Ovary (tissue), 9 donors: ENCODE data around the gene PFKP. TPM values are rescaled to one million over a fixed set of nuclear protein-coding genes. Genes with fewer than 3 reads are reported as not detected.

Experiments used
- DNase-seq, 5 donors: peaks; one replicate each; pipeline ENCODE4 v3.0.0-alpha.2; 2019 to 2020
- H3K27ac ChIP-seq, 2 donors: fragments of 200-600 bp; one replicate each; pipeline versions ENCODE4 v1.5.1 to v1.8.0; 2019 to 2022
- H3K27me3 ChIP-seq: fragments of 200-600 bp; one replicate; pipeline ENCODE4 v1.8.0; 2022
- H3K36me3 ChIP-seq: fragments of 200-600 bp; sonication (generic); one replicate; pipeline ENCODE4 v1.5.1; 2019
- H3K4me1 ChIP-seq: one replicate; pipeline ENCODE4 v1.8.1; 2013; ENCODE audit warnings: mild to moderate bottlenecking, moderate library complexity; ENCODE audit not compliant: insufficient read depth
- H3K4me3 ChIP-seq: fragments of 200-600 bp; sonication (generic); one replicate; pipeline ENCODE4 v1.5.1; 2017
- H3K9me3 ChIP-seq, 2 donors: fragments of 200-600 bp in 1 of 2; sonication (generic) in 1 of 2; one replicate each; pipeline versions ENCODE4 v1.5.1 to v1.8.1; 2013 to 2019; ENCODE audit warnings: mild to moderate bottlenecking in 1 of 2, moderate library complexity in 1 of 2
- EP300 ChIP-seq: sonication (generic); formaldehyde crosslinking; IDR thresholded peaks from one replicate; pipeline ENCODE4 v1.6.1; 2017; ENCODE audit warnings: antibody characterized with exemption
- POLR2A ChIP-seq: fragments of 450-650 bp; IDR thresholded peaks from one replicate; pipeline ENCODE4 v1.6.1; 2017; ENCODE audit warnings: antibody characterized with exemption, mild to moderate bottlenecking, moderate library complexity
- WGBS, 3 donors: extraction: QIAGEN DNeasy Blood & Tissue Kit in 1 of 3; methylation state at CpG; one replicate each; pipeline versions ENCODE4 v1.1.5 to v1.1.7; 2013 to 2017; 5-methylcytosine and 5-hydroxymethylcytosine counted together
- intact Hi-C, 4 donors: fragments of 100-400 bp; cut with DNase I; formaldehyde crosslinking; loops; one replicate each; pipeline versions ENCODE4 v1.11.0 to v1.15.1; 2022 to 2023
- polyA plus RNA-seq, 2 donors: library from polyadenylated mRNA; stranded (reverse); fragments of 200-250 nt in 1 of 2; fragments of 350-450 nt in 1 of 2; fragmentation: Illumina TruSeq in 1 of 2; extraction: RNeasy Lipid Tissue Mini Kit (QIAGEN cat#74804) in 1 of 2; gene quantifications; one replicate each; pipeline ENCODE4 v1.2.3, GENCODE V29; 2013 to 2014
- total RNA-seq, 7 donors: library from RNA; depleted of rRNA in 2 of 7; stranded (reverse); fragments of >200 nt in 2 of 7; fragmentation: NEBNext Ultra II Directional in 3 of 7; extraction: Animal tissue kit (Norgen Biotek cat#: 25700) in 3 of 7; gene quantifications; one replicate each; pipeline versions ENCODE4 v1.1.0 to v1.2.4, GENCODE V29; 2016 to 2023
- TF ChIP-seq, protein P1 (sequence below), 3 donors: fragments of 450-650 bp in 2 of 3; fragments of 200-600 bp in 1 of 3; IDR thresholded peaks; one replicate each; pipeline versions ENCODE4 v1.5.1 to v1.8.0; 2016 to 2022; ENCODE audit warnings: antibody characterized with exemption in 3 of 3, mild to moderate bottlenecking in 1 of 3
- donor health status: DM: no; HTN: no; CAD: no; lungs with moderate emphysema.
- donor health status: DM: no; HTN: no; CAD: no.
- donor health status: Bipolar disorder and iron deficiency.
- donor health status: DM: yes; HTN: yes; CAD: no.
- donor health status: DM: no; HTN: no; CAD: no.
- donor health status: DM: yes; HTN: yes; CAD: no.

The PFKP gene
- total and polyA plus RNA-seq, 9 donors = 12.4 to 74.9 (median 23.1) TPM

DNA sequence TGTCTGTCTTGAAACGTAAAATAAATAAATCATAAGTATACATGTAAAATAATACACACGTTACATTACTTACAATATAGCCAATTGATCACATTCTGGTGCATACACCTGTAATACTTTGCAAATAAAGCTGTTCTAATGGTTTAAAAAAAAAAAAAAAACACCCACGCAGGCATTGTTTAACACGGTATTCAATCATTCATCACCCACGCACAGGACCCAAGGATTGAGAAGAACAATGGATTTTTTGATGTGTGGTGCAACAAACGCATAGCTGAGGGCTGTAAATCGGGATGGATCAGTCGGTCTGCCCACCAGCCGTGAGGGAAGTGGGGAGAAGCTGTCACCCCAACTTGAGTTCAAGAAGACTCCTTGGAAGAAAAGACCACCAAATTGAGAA lies 96.5 kb downstream of the PFKP start:
- no peak for DNase-seq
- Histone ChIP-seq H3K4me1 (no peaks in the 10 kb centered on the region), H3K27ac (no peak overlapping the region), H3K36me3 (no peaks in the 10 kb centered on the region), H3K9me3 (no peaks in the 10 kb centered on the region), H3K27me3 (no peaks in the 10 kb centered on the region), H3K4me3 (no peak overlapping the region)
- WGBS, 3 donors = 81 to 84% (median 84%) methylated on average over 9 of the region's 9 CpGs
- TF ChIP-seq POLR2A = no peak
- intact Hi-C loops = no loop called here

DNA sequence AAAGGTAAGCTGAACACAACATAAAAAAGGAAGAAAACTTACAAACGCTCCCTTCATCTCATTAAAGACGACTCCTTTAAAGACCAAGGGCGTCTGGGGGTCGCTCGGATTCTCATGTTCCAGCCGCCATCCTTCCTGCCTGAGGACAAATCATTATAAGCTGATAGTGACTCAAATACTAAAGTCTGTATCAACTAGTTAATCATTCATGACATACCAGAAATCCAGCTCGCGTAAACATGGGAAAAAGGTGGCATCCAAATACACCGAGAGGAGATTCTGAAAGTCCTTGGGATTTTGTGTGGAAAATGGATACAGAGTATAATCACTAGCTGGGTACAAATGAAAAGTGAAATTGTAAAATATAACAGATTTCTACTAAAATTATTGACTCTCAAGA lies 97.8 kb downstream of the PFKP start:
- Histone ChIP-seq H3K27ac (no peak overlapping the region), H3K9me3 (no peaks in the 10 kb centered on the region), H3K4me3 (no peak overlapping the region), H3K36me3 (no peaks in the 10 kb centered on the region), H3K27me3 (no peaks in the 10 kb centered on the region), H3K4me1 (no peaks in the 10 kb centered on the region)
- intact Hi-C loops = no loop called here
- no peak for DNase-seq
- WGBS, 3 donors = 85 to 86% (median 86%) methylated on average over 9 of the region's 9 CpGs
- TF ChIP-seq EP300 = no peak
- no peak for TF ChIP-seq POLR2A
- TF ChIP-seq, protein P1, sequence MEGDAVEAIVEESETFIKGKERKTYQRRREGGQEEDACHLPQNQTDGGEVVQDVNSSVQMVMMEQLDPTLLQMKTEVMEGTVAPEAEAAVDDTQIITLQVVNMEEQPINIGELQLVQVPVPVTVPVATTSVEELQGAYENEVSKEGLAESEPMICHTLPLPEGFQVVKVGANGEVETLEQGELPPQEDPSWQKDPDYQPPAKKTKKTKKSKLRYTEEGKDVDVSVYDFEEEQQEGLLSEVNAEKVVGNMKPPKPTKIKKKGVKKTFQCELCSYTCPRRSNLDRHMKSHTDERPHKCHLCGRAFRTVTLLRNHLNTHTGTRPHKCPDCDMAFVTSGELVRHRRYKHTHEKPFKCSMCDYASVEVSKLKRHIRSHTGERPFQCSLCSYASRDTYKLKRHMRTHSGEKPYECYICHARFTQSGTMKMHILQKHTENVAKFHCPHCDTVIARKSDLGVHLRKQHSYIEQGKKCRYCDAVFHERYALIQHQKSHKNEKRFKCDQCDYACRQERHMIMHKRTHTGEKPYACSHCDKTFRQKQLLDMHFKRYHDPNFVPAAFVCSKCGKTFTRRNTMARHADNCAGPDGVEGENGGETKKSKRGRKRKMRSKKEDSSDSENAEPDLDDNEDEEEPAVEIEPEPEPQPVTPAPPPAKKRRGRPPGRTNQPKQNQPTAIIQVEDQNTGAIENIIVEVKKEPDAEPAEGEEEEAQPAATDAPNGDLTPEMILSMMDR (IDR thresholded peaks at IDR 0.05) = no peak

DNA sequence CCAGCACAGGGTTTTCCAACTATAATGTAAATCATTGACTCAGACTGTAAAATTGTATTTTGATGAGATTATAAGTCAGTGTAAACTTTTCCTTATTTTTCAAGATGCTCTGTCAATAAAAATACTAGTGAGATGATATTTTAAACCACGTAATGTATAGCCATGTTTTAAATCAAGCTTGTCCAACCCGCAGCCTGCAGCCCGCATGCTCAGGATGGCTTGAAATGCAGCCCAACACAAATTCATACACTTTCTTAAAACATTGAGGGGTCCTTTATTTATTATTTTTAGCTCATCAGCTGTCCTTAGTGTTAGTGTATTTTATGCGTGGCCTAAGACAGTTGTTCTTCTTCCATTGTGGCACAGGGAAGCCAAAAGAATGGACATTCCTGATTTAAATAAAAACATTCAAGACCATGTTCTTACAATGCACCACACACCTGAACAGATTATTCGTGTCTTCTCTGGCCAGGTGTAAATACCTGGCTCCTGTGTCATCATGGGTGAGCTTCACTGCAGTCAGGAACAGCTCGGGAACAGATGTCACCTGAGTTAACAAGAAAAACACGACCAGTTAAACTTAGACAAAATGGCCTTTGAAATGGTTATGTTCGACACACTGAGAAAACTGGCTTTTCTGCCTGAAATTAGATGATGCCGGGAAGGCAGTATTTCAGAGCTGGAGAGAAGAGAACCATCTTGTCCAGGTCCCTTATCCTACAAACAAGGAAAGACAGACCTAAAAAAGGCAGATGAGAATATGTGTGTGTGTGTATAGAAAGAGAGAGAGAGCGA lies 99.3 kb downstream of the PFKP start:
- TF ChIP-seq POLR2A (no peak), EP300 (no peak)
- TF ChIP-seq, protein P1 (IDR thresholded peaks at IDR 0.05) = no peak
- H3K4me3 ChIP-seq = no peak overlapping the region
- peaks cover 8% of the 10 kb centered on the region for H3K4me1 ChIP-seq
- no peak for DNase-seq
- 85 to 93% (median 92%) methylated on average over 10 of the region's 10 CpGs for WGBS, 3 donors
- H3K36me3 ChIP-seq = no peaks in the 10 kb centered on the region
- no peaks in the 10 kb centered on the region for H3K9me3 ChIP-seq
- no peak overlapping the region for H3K27ac ChIP-seq
- H3K27me3 ChIP-seq = no peaks in the 10 kb centered on the region
- intact Hi-C loops = no loop called here

DNA sequence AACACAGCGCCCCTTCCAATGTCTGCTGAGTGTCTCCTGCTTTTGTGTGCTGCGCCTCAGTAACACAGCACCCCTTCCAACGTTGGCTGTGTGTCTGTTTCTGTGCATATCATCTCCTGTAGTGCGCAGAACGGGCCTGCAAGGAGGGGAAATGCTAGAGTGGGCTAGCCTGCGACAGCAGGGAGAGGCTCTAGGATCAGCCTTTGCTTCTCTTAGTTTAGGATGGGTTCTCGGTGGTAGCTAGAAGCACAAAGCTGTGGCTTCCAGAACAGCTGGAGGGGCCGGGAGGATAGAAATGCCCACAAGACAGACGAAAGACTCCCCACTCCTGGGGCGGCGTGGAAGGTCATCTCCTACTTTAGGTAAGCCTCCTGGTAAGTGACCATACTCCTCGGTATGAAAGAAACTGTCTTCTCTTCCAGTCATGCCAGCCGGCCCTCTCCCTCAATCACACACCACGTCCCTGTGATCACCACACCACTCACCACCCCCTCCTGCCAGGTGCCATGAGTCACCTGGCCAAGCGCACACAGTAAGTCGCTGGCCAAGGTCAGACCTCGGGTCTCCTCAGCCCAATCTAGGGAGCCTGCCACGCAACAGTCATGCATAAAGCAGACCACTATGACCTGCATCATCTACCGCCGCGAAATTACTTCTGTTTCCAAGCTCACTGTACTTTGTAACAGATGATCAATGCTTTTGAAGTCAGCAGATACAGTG lies 100.4 kb downstream of the PFKP start:
- TF ChIP-seq EP300 = no peak
- TF ChIP-seq, protein P1 (IDR thresholded peaks at IDR 0.05) = no peak
- no peak for TF ChIP-seq POLR2A
- 90 to 95% (median 90%) methylated on average over 21 of the region's 21 CpGs for WGBS, 3 donors
- DNase-seq = no peak
- no peak overlapping the region for H3K4me3 ChIP-seq
- no peaks in the 10 kb centered on the region for H3K36me3 ChIP-seq
- intact Hi-C loops = no loop called here
- no peak overlapping the region for H3K27ac ChIP-seq
- no peaks in the 10 kb centered on the region for H3K27me3 ChIP-seq
- H3K4me1 ChIP-seq = peaks cover 8% of the 10 kb centered on the region
- H3K9me3 ChIP-seq = no peaks in the 10 kb centered on the region

DNA sequence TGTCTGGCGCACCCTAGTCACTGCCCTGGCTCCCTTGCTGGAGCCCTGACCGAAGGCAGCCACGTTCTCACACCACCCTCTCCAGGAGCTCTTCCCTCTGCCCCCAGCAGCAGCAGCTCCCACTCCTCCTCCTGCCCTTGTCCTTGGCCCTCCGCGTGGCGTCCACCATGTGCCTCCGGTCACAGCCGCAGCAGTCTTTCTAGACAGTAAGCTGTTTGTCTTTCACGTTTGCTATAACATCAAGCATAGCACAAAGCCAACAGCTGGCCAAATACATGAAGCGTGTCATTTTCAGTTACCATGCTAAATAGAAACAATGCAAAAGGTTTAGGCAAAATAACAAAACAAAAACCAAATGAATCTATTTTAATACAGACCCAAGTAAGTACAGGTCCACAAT lies 101.9 kb downstream of the PFKP start:
- Histone ChIP-seq H3K36me3 (no peaks in the 10 kb centered on the region), H3K9me3 (no peaks in the 10 kb centered on the region), H3K4me1 (peaks cover 8% of the 10 kb centered on the region), H3K27ac (no peak overlapping the region), H3K27me3 (no peaks in the 10 kb centered on the region), H3K4me3 (no peak overlapping the region)
- WGBS, 3 donors = 64 to 82% (median 74%) methylated on average over 10 of the region's 10 CpGs
- DNase-seq = no peak
- intact Hi-C loops = no loop called here
- no peak for TF ChIP-seq EP300
- no peak for TF ChIP-seq POLR2A
- TF ChIP-seq, protein P1 (IDR thresholded peaks at IDR 0.05) = no peak
